ENCODE data around the gene SERGEF. TPM values are rescaled to one million over a fixed set of nuclear protein-coding genes. Genes with fewer than 3 reads are reported as not detected.

SERGEF gene
- total and polyA plus RNA-seq, 8 donors = 9.3 to 158 (median 73.5) TPM; not detected in 1

DNA sequence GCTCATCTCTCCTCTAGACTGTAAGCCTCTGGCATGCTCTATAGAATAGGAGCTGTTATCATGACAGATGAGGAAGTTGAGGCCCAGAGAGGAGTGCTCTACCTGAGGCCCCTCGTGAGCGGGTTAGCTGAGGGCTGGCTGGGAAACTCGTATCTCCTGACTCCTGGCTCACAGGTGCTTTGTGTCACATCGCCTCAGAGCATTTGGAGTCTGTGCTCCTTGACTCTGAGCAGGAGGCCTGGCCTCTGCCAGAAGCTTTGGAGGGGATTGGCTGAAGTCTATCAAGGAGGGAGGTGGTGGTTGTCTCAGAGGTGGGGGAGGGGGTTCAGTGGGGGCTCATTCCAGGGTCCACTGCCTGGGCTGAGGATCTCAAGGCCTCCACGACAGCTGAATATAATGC lies 270.8 kb downstream of the SERGEF start:
- 73 to 82% (median 75%) methylated on average over 5 of the region's 5 CpGs for WGBS, 5 donors
- DNase-seq = no peak
- Histone ChIP-seq H3K4me1 (no peaks in the 10 kb centered on the region), H3K36me3 (no peaks in the 10 kb centered on the region), H3K4me3 (no peak overlapping the region), H3K9me3 (no peaks in the 10 kb centered on the region), H3K27ac (no peak overlapping the region), H3K27me3 (peaks cover 19 to 72% (median 27%) of the 10 kb centered on the region in 3 donors)
- TF ChIP-seq POLR2A (IDR thresholded peaks at IDR 0.05) (no peak), EP300 (IDR thresholded peaks at IDR 0.05) (no peak), POLR2AphosphoS5 (IDR thresholded peaks at IDR 0.05) (no peak)
- TF ChIP-seq, protein P1, sequence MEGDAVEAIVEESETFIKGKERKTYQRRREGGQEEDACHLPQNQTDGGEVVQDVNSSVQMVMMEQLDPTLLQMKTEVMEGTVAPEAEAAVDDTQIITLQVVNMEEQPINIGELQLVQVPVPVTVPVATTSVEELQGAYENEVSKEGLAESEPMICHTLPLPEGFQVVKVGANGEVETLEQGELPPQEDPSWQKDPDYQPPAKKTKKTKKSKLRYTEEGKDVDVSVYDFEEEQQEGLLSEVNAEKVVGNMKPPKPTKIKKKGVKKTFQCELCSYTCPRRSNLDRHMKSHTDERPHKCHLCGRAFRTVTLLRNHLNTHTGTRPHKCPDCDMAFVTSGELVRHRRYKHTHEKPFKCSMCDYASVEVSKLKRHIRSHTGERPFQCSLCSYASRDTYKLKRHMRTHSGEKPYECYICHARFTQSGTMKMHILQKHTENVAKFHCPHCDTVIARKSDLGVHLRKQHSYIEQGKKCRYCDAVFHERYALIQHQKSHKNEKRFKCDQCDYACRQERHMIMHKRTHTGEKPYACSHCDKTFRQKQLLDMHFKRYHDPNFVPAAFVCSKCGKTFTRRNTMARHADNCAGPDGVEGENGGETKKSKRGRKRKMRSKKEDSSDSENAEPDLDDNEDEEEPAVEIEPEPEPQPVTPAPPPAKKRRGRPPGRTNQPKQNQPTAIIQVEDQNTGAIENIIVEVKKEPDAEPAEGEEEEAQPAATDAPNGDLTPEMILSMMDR (IDR thresholded peaks at IDR 0.05) = no peak
- intact Hi-C loops (cut with DNase I; ENCODE audit: low total_unique reads) = no loop called here

DNA sequence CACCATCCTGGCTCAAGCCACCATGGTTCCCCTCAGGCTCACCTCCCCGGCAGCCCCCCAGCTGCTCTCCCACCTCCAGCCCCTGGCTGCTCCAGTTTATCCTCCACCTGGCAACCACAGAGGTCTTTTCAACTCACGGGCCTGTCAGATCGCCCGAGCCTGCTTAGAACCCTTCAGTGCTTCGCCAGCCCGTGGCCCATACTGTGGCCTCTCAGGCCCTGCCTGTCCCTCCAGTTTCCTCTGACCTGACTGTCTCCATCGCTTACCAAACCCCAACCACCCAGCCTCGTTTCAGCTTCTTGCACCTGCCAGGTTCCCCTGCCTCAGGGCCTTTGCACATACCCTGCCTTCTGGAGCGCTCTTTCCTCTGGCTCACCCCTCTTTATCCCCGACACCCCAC lies 271.4 kb downstream of the SERGEF start:
- DNase-seq = no peak
- no peaks in the 10 kb centered on the region for H3K9me3 ChIP-seq
- H3K4me1 ChIP-seq = peaks cover 0 to 2% (median under 1%) of the 10 kb centered on the region in 4 donors
- peaks cover 20 to 72% (median 32%) of the 10 kb centered on the region in 3 donors for H3K27me3 ChIP-seq
- H3K27ac ChIP-seq = no peak overlapping the region
- 82 to 89% (median 86%) methylated on average over 10 of the region's 10 CpGs for WGBS, 5 donors
- H3K36me3 ChIP-seq = no peaks in the 10 kb centered on the region
- intact Hi-C loops (cut with DNase I; ENCODE audit: low total_unique reads) = no loop called here
- H3K4me3 ChIP-seq = no peak overlapping the region
- no peak for TF ChIP-seq POLR2AphosphoS5 (IDR thresholded peaks at IDR 0.05)
- no peak for TF ChIP-seq EP300 (IDR thresholded peaks at IDR 0.05)
- no peak for TF ChIP-seq POLR2A (IDR thresholded peaks at IDR 0.05)
- TF ChIP-seq, protein P1 (IDR thresholded peaks at IDR 0.05) = no peak

DNA sequence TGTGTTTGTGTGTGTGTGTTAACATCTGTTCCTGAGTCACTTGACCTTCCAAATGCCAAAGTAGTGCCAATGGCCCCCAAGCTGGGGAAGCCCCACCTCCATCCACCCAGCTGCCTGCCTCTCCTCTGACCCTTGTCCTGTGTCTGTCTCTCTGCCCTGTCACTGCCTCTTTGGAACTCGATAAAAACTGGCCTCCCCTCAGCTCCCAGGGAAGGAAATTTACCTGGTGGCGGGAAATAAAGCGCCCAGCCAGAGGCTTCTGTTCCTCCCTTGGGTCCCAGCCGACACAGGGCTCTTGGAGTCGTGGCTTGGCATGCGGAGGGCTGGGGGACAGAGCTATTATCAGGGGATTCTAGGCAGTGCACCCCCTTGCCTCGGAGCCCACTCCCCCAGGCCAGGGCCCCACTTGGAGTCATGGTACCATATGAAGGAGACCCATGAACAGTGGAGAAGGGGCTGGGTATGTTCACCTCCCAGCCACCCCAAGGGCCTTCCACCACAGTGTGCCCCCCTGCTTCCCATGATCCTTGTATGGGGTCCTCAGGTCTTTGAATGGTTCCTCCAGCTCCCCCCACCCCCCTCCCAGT lies 272.1 kb downstream of the SERGEF start:
- DNase-seq = no peak
- Histone ChIP-seq H3K4me1 (peaks cover 2 to 10% (median 6%) of the 10 kb centered on the region in 4 donors), H3K27ac (no peak overlapping the region), H3K9me3 (no peaks in the 10 kb centered on the region), H3K36me3 (no peaks in the 10 kb centered on the region), H3K4me3 (no peak overlapping the region), H3K27me3 (peaks cover 28 to 74% (median 39%) of the 10 kb centered on the region in 3 donors)
- TF ChIP-seq POLR2AphosphoS5 (IDR thresholded peaks at IDR 0.05) (no peak), EP300 (IDR thresholded peaks at IDR 0.05) (no peak), POLR2A (IDR thresholded peaks at IDR 0.05) (no peak)
- TF ChIP-seq, protein P1 (IDR thresholded peaks at IDR 0.05) = no peak
- intact Hi-C loops (cut with DNase I; ENCODE audit: low total_unique reads) = no loop called here
- 57 to 73% (median 63%) methylated on average over 7 of the region's 7 CpGs for WGBS, 5 donors

DNA sequence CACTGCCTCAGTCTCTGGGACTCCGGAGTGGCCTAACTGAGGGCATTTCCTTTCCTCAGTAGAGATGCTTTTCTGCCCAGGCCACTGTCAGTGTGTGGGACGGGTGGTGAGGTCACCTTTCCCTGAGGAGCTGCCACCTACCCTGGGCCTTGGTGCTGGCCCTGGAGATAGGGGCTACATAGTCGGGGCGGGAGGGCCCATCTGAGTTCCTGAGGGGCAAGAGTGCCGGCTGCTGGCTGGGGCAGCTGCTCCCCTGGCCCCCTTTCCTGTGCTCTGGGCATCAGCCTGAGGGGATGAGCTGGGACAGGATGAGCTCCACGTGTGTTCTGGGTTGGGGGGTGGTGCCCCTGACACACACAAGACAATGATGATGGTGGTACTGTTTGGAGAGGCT lies 272.9 kb downstream of the SERGEF start:
- WGBS, 5 donors = 62 to 64% (median 62%) methylated on average over 6 of the region's 6 CpGs
- intact Hi-C loops (cut with DNase I; ENCODE audit: low total_unique reads) = no loop called here

More for the DNA sequence above, 272.9 kb downstream of the SERGEF start:
- Histone ChIP-seq H3K4me3 (no peak overlapping the region), H3K4me1 (peaks cover 10 to 18% (median 14%) of the 10 kb centered on the region in 4 donors), H3K27ac (no peak overlapping the region), H3K9me3 (no peaks in the 10 kb centered on the region), H3K27me3 (peaks cover 29 to 75% (median 47%) of the 10 kb centered on the region in 3 donors), H3K36me3 (no peaks in the 10 kb centered on the region)
- DNase-seq = no peak
- TF ChIP-seq POLR2A (IDR thresholded peaks at IDR 0.05) (no peak), POLR2AphosphoS5 (IDR thresholded peaks at IDR 0.05) (no peak), EP300 (IDR thresholded peaks at IDR 0.05) (no peak)
- TF ChIP-seq, protein P1 (IDR thresholded peaks at IDR 0.05) = no peak
